NCI-H345 treated with DMSO at 0.1 percent for 48 hours (cell line): ENCODE data around the gene ATP5MC2.
A peak's percentile ranks its signal among the peaks of the same experiment; 100 is the strongest.
"Not testable (repeated sequence)": the region's sequence is repeated elsewhere in the genome, so short reads cannot be mapped to it uniquely, and the experiment has no call there.

ENCODE experiments used
- DNase-seq: peaks from one replicate; lab custom pipeline; 2025; ENCODE audit not compliant: unreplicated experiment; lab: John Stamatoyannopoulos, UW

The ATP5MC2 gene

DNA sequence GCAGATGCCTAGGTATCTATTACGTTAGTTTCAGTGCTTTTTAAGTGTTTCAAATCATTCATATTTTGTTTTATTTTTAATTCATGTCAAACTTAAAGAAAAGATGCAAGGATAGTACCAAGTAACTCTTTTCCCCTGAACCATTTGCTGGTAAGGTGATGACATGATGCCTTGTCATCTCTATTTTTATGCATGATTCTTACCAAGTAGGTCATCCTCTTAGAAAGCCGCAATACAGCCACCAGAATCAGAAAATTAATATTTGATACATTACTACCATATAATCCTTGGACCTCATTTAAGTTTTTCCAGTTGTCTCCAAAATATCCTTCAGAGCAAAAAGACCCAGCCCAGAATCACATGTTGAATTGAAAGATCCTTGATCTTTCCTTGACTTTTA, 22.3 kb downstream of the ATP5MC2 start:
- DNase-seq: no peak

DNA sequence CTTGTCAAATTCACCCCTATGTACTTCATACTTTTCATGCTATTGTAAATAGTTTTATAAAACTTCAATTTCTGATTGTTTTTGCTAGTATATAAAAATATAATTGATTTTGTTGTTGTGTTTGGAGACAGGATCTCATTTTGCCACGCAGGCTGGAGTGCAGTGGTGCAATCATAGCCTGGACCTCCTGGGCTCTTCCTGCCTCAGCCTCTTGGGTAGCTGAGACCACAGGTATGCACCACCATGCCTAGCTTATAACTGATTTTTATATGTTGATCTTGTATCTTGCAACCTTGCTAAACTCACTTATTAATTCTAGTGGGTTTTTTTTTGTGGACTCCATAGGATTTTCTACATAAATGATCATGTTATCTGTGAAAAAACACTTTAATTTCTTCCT, 23.5 kb downstream of the ATP5MC2 start:
- no peak for DNase-seq

DNA sequence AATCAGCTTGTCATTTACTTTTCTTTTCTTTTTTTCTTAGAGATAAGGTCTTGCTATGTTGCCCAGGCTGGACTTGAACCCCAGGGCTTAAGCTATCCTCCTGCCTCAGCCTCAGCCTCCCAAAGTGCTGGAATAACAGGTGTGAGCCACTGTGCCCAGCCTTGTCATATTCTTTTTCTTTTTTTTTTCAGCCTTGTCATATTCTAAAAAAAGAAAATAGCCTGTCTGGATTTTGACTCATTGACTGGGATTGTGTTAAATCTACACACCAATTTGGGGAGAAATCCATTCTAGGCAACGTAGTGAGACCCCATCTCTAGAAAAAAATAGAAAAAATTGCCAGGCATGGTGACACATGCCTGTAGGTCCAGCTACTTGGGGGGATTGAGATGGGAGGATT, 24.1 kb downstream of the ATP5MC2 start:
- no peak for DNase-seq

DNA sequence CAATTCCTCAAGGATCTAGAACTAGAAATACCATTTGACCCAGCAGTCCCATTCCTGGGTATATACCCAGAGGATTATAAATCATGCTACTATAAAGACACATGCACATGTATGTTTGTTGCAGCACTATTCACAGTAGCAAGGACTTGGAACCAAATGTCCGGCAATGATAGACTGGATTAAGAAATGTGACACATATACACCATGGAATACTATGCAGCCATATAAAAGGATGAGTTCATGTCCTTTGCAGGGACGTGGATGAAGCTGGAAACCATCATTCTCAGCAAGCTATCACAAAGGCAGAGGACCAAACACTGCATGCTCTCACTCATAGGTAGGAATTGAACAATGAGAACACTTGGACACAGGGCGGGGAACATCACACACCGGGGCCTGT, 29.6 kb downstream of the ATP5MC2 start:
- DNase-seq: not testable (repeated sequence)

DNA sequence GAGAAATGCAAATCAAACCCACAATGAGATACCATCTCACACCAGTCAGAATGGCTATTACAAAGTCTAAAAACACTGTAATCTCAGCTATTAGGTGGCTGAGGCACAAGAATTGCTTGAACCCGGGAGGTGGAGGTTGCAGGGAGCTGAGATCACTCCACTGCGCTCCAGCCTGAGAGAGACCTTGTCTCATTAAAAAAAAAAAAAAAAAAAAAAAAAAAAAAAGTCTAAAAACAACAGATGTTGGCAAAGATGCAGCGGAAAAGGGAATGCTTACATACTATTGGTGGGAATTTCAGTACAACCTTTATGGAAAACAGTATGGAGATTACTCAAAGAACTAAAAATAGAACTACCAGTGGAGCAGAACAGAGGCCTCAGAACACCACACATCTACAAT, 30.7 kb downstream of the ATP5MC2 start:
- no peak for DNase-seq

DNA sequence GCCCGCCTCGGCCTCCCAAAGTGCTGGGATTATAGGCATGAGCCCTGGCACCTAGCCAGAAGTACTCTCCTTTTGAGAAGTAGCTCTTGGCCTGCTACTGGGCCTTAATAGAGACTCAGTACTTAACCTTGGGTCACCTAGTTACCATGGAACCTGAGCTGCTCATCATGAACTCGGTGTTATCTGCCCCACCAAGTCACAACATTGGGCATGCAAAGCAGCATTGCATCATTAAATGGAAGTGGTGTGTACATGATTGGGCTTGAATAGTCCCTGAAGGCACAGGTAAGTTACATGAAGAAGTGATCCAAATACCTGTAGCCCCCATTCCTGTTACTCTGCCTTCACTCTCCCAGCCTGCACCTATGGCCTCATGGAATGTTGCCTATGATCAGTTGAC, 31.8 kb downstream of the ATP5MC2 start:
- DNase-seq: no peak

DNA sequence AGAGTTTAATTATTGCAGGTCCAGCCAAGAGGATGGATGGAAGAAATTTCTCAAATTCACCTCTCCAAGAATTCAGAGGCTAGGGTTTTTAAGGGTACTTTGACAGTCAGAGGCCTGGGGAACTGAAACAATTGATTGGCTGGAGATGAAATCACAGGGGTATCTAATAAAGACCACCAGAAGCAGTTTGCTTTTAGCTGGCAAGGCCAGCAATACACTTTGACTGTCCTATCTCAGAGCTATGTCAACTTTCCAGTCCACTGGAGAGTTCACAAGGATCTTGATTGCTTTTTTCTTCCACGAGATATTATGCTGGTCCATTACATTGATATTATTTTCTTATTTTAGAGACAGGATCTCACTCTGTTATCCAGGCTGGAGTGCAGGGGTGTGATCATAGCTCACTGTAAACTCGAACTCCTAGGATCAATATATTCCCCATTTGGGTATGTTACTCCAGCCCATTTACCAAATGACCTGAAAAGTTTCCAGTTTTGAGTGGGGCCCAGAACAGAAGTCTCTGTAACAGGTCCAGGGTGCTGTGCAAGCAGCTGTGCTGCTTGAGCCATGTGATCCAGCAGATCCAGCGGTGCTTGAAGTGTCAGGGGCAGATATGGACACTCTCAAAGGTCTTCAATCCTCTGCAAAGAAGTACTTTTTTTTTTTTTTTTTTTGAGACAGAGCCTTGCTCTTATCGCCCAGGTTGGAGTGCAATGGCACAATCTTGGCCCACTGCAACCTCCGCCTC, 32.5 kb downstream of the ATP5MC2 start:
- DNase-seq: no peak

DNA sequence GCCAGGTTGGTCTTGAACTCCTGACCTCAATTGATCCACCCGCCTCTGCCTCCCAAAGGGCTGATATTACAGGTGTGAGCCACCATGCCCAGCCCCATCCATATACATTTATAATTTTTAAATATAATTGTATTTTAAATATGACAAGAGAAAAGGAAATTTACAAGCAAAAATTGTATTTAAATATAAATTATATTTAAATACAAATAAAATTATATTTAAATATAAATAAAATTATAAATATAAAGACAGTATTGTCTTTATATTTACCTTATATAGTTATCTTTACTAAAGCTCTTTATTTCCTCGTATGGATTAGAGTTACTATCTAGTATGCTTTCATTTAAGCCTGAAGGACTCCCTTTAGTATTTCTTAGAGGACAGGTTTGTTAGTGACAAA, 37.8 kb downstream of the ATP5MC2 start:
- no peak for DNase-seq

DNA sequence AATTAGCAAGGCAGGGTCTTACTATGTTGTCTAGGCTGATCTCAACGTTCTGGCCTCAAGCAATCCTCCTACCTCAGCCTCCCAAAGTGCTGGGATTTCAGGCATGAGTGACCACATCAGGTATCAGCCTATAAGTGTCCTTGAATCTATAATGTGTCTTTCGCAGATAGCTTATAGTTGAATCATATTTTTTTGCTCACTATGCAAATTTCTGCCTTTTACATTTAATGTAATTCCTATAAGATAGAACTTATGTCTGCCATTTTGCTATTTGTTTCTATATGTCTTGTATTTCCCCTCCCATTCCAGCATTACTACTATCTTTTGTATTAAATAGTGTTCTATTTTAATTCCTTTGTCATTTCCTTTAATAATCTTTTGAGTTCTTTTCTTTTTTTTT, 39.2 kb downstream of the ATP5MC2 start:
- no peak for DNase-seq

DNA sequence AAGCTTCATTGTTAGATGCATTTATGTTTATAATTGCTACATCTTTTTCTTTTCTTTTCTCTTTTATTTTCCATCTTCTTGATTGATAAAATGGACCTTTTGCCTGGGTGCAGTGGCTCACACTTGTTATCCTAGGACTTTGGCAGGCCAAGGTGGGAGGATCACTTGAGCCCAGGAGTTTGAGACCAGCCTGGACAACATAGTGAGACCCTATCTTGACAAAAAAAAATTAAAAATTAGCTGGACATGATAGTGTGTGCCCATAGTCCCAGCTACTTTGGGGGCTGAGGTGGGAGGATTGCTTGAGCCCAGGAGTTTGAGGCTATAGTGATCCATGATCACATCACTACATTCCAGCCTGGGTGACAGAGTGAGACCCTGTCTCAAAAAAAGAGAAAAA, 40.2 kb downstream of the ATP5MC2 start:
- DNase-seq: not testable (repeated sequence)

DNA sequence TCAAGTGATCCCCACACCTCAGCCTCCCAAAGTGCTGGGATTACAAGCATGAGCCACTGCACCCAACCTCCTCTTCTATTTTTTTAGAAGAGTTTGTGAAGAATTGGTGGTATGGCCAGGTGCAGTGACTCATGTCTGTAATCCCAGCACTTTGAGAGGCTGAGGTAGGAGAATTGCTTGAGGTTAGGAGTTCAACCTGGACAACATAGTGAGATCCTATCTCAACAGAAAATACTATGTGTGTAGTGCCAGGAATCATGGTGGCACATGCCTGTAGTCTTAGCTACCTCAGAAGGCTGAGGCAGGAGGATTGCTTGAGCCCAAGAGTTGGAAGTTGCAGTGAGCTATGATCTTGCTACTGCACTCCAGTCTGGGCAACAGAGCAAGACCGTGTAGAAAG, 44.2 kb downstream of the ATP5MC2 start:
- no peak for DNase-seq

DNA sequence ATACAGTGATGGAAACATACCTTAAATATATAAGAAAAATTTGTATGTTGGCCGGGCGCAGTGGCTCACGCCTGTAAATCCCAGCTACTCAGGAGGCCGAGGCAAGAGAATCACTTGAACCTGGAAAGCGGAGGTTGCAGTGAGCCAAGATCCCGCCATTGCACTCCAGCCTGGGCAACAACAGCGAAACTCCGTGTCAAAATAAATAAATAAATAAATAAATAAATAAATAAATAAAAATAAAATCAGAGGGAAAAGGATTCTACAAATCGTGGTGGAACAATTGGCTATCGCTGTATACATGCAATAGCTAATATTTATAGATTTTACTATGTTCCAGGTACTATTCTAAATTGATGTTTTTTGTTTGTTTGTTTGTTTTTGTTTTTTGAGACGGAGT, 48.0 kb downstream of the ATP5MC2 start:
- no peak for DNase-seq

DNA sequence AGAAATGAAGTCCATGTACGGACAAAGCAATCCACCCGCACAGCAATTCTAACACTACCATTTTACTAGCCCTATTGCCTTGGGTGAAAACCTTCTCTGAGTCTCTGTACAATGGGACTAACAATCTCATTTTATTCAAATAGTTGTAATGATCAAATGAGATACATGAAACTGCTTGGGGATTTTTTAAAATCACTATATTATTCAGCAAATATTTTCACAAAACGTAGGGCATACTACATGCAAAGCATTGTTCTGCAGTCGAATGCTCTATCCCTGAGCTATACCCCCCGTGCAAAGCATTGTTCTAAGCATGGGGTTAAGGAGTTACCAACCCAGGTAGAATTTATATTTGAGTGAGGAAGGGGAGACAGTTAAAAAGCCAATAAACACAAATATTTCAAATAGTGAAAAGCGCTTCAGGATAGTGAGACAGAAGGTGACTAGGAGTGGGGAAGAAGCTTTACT, 49.1 kb downstream of the ATP5MC2 start:
- peak; percentile 8 for DNase-seq

DNA sequence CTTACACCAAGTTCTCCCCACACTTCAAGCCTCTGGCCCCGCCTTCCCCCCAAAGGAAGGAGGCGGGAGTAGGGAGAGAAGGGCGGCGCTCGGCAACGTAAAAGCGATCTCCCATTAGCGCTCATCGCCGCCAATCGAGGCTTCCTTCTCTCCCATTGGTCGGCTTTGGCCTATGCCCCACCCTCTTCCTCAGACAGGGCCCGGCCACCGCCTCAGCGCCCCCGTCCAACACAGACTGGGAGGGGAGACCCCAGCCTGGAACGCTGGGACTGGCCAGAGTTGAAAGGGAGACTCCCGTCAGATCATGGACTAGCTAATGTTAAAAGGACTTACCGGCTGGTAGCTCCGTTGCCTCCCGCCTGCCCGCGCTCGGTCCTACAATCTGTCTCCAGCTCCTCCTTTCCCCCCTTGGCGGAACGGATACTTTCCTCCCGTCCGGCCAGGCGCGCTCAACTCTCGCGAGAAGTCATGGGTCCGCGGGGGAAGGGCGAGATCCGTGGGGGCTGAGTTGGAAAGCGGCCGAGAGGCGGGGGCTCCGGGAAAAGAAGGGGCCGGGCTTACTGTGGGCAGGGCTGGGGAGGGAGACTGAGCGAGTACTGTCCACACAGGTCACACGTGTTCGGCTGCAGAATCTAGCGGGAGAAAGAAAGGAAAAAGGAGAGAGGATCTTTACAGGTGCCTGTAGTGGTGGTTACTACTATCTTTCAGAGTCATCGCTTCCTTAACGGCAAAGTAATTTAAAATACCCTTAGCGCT, 49.8 kb downstream of the ATP5MC2 start, which contains the start of gene ATF7:
Gene ATF7 (minus strand): TSS at position 437 of the 756 bp plus-strand sequence. CDS start 25,382 bp downstream, outside the sequence.
- DNase-seq: peak; percentile 91

DNA sequence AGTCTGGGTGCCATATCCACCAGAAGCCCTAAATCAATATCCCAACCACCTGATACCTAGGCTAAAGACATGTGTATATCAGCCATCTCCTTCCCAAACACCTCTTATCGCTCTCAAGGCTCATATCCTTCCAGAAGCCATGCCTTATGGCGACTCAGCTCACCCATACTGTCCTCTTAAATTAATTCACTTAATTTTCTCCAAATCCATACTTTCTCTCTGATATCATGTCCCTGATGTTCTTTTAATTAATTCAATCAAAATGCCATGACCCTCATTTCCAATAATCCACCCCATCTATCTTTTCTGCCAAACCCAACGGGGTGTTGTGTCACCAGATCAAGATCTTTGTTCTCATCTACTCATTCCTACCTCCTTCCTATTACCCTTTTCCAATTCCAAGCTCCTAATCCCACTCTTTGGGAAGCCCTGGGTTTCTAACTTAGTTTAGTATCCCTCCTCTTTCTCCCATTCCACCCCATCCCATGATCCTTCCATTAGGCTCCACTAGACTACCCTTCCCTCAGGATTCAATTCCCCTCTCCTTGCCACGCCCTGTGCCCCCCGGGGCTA, 50.4 kb downstream of the ATP5MC2 start:
- DNase-seq: no peak

DNA sequence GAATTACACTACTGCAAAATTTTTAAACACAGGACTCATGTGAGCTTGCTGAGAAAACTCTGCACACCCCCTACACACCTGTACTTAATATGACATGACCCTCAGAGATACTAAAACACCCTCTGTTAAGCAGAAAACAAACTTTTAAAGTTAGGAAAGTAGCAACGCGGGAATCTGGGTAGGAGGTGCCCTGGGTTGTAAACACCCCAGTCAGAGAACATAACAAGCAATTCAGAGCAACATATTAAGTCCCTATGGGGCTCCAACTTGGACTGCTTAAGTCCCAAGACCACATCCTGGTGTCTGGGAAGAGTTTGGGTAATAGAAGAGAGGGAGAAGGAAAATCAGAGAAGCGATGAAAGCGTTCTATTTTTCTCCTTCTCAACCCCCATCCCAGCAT, 50.9 kb downstream of the ATP5MC2 start:
- DNase-seq: no peak

DNA sequence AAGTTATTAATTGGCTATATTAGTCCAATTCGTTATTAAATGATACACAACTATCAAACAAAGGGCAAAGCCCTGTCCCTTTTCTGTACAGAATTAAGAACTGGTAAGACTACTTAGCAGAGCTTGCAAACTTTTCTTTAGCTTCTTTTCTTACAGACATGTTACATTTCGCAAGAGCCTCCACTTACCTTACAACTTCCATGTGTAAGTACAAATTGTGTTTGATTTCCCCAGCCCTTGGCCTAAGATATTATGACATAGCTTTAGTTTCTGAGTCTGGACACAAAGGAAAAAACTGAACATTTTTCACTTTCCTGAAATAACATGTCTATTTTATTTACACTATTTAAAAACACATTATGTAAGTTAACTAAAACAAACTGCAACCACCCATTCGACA, 51.4 kb downstream of the ATP5MC2 start:
- DNase-seq: no peak

DNA sequence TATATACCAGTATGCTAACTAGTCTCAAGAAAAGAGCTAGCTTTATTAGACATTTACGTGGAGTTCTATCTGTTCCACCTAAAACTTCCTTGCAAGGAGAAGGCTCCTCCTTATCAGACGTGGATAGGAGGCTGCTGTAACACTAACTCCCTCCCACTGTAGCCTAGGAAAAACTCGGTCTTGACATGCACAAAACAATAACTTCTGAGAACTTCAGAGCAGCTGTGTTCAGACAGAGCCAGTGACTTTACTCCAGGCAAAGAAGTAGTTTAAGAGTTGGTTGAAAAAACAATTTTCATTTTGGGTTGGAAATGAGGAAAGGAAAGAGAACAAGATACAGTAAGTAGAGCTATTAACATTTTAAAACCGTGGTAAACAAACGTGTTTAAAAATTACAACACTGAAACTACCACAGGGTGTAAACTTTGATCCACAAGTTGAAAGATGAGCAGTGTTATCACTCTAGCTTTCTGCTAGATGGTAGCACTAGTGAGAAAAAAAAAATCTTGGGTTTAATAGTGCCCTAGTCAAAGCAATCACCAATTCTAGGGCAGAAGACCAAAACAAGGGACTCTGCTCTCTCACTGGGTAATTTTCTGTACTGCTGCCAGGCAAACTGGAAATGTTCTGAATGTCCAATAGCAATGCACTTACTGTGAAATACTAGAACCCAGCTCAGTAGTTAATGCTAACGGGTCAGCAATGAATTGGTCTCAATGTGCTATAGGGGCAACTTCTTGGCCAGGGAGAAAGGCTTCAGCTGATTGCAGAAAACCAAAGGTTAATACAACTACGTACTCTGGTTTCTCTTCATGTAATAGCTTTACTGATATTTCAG, 52.1 kb downstream of the ATP5MC2 start:
- no peak for DNase-seq

DNA sequence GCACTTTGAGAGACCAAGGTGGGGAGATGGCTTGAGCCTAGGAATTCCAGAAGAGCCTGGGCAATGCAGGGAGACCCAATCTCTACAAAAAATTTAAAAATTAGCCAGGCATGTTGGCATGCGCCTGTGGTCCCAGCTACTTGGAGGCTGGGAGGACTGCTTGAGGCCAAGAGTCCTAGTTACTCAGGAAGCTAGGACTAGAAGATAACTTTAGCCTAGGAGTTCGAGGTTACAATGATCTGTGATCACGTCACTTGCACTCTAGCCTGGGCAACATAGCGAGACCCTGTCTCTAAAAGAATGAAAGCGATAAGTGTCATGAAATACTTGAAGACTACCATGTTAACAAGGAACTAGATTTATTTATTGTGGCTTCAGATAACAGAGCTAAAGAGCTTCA, 53.2 kb downstream of the ATP5MC2 start:
- no peak for DNase-seq

DNA sequence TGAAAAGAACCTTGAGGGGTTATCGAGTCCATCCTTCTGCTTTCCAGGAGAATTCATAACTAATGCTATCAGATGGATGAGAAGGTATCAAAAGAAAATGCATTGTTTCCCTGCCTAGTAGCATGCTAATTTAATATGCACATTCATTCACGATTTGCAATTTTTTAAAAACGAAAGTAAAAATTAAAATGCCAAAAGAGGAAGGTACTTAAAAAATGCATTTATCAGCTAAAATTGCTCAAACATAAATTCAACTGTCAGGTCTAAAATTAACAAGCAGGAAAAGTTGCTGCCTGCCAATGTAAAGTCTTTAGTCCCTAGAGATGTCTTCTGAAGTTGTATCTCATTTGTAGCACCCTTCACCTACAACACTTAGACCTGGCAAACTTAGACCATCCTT, 57.6 kb downstream of the ATP5MC2 start:
- no peak for DNase-seq

DNA sequence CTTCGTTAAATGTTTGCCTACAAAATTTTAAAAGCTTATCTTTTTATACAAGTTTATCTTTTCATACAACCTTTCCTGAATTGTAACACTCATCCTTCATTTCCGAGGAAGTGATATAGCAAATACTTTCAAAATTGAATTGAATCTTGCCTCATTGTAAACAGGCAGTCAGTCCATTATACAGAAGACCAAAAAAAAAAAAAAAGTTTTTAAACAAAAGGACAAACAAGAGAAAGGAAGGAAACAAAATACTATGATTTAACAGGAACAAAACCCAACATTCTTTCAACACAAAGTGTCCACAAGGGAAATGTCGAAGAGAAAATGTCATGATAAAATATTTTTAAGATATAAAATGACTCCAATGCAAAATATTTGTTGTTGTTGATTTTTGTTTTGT, 58.2 kb downstream of the ATP5MC2 start:
- DNase-seq: no peak
